NCI-H146 treated with DMSO at 0.1 percent for 48 hours (cell line): ENCODE measurements around the gene SOX12.
A peak's percentile ranks its signal among the peaks of the same experiment; 100 is the strongest.

Experiments used
- DNase-seq: peaks from one replicate; lab custom pipeline; 2025; ENCODE audit not compliant: unreplicated experiment; lab: John Stamatoyannopoulos, UW

Gene SOX12

DNA sequence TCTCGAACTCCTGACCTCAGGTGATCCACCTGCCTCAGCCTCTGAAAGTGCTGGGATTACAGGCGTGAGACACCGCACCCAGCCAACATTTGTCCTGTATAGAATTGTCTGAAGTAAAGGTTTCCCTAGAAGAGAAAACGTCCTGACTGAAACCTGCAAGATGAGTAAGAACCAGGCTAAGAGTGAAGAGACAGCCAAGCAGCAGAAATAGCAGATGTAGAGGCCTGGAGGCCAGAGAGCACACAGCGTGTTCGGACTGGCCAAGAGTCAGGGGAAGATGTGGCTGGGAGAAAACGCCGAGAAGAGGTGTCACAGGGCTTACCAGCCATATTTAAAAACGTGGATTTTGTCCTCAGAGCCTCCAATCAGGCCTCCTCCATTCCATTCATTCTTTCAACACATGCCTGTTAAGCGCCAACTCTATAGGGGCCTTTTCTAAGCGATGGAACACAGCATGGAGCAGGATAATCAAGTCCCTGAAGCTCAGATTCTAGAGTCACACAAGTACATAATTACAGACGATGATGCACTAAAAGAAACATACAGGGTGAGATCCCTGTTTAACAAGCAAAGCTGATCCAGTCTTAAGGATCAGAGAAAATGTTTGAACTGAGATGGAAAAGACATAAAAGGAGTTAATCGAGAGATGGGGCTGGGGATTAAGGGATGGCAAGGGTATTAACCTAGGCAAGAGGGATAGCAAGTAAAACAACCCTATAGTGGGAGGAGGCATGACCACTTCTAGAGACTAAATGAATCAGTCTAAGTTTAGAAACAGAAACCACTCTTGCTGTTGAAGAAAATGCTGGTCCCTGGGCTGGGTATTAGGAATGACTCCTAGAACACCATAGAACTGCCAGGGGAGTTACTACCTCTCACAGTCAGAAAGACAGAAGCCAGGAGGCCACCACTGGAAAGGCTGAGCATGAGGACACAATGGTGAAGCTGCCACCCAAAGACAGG lies 23.2 kb upstream of the SOX12 start:
- no peak for DNase-seq

DNA sequence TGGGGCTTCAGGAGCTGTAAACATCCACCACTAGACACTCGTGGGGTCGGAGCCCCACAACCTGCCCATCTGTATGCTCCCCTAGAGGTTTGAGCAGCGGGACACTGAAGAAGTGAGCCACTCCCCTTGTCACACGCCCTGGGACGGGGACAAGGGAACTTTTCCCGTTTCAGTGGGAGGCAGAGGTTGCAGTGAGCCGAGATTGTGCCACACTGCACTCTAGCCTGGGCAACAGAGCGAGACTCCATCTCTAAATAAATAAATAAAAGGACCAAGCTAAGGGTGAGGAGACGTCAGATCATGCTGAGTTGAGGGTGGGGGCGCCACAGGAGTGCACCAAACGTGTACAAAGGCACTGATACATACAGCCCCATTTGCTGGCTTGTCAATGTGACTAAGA lies 19.6 kb upstream of the SOX12 start:
- DNase-seq = no peak

DNA sequence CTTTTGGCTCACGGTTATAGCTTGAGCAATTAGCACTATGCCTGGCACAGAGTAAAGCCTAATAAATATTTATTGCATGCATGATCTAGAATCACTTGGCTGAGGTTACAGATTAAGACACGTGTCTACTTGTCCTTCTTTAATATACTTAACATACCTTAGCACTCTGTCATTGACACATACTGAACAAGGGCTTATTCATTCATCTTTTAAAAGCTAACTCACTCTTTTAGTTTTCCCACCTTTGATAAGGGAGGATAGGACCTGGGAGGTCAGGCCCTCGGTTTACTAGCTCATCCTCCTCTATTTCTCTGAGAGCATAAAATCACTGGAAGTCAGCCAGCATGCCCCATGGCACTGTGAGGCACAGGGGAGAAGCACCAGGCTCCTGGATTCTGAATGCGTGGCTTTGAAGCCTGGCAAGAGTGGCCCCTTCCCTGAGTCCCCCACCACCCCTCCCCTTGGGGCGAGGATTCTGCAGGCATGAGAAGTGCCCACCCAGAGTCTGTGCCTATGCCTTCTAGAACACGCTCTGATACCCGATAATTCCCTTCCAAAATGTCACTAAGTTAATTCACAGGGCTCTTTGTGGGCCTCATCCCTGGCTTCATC lies 16.8 kb upstream of the SOX12 start:
- DNase-seq = no peak

DNA sequence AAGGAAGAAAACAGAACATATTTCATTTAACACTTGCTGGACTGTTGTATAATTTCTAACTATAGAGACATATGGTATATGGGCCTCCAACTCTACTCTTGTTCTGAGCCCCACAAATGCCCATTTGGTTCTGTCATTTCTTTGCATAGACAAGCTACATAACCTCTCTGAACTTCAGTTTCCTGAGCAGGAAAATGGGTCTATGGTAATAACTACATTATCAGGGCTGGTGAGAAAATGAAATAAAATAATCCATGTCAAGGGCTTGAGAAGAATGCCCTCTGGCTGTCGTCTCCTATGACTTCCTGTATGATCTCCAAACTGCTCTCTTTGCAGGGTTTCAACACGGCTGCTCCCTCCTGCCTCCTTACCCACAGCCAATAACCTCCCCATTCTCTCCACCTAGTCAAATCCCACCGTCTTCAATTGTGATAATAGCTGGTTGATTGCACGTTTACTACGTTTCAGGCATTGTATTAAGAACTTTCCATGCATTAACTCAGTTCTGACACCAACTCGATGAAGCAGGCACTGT lies 16.0 kb upstream of the SOX12 start:
- DNase-seq = peak; percentile 71

DNA sequence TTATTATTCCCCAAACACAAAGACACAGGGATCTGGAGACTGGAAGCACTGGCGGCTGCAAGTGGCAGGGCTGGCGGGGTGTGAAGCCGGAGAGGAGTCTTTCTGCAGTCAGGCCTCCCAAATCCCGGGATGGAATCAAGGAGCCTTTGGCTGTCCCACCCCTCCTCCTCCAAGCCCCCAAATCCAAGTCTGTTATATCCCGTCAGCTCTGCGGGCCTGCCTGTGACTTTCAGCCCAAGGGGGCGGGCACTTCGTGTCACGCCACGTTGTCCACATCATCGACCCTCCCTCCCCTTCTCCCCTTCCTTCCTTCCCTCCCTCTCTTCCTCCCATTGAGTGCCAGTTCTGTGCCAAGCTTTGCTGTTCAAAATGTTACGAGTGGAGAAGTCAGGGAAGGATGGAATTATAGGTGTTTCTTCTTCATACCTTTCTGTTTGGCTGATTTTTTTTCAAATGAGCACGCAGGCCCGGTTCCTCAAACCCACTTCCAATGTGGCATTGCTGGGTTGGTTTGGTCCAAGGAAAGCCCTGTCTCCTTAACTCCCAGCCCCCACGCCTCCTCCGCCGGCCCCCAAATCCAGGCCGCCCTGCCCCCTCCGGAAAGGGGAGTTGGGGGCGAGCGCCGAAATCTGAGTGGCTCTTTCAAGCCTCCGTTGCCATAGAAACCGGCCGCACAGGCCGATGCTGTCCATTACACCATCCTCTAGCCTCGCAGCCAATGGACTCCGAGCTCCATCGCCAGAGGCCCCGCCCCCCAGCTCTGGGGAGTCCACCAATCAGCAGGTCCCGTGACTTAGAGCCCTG lies 15.3 kb upstream of the SOX12 start:
- DNase-seq = peak; percentile 98

DNA sequence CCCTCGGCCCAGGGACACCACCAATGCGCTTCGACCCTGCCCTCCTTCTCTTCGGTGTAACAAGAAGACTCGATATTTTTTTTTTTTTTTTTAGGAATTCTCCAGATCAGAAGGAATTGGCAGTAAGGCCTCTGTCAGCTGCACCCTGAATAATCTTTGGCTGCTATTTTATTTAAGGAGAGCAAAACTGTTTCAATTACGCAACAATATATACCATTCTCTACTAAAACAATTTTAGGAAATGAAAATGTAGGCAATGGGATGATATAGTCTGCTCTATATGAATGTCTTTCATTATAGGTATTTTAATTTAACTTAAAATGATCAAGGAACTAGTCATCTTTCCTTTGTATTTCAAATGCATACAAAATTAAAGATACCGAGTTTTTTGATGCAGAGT lies 14.7 kb upstream of the SOX12 start:
- DNase-seq = no peak

DNA sequence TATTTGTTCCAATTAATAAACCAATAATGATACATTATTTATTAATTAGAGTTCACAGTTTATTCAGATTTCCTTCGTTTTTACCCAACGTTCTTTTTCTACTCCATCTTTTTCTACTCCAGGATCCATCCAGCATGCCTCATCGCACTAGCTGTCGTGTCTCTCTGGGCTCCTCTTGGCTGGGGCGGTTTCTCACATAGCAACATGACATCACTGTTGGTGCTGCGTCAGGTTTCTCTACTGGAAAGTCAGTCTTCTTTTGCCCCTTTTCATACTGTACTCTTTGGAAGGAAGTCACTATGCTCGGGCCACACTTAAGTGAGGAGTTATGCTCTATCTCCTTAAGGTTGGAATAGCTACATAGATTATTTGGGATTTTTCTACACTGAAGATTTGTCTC lies 13.7 kb upstream of the SOX12 start:
- no peak for DNase-seq

DNA sequence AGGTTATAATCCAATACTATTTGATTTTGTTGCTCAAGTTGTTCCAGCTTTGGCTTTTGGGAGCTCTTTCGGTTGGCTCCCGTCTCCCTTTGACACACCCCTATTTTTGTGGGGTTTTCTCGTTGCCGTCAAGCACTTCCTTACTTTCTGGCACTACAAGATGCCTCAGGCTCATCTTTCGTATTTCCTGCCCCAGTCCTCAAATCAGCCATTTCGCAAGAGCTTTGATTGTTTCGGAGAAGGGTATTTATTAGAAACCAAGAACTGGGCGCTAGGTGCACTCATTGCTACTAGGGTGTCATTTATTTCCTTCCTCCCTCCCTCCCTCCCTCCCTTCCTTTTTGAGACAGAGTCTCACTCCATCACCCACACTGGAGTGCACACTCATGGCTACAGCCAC lies 13.3 kb upstream of the SOX12 start:
- no peak for DNase-seq

DNA sequence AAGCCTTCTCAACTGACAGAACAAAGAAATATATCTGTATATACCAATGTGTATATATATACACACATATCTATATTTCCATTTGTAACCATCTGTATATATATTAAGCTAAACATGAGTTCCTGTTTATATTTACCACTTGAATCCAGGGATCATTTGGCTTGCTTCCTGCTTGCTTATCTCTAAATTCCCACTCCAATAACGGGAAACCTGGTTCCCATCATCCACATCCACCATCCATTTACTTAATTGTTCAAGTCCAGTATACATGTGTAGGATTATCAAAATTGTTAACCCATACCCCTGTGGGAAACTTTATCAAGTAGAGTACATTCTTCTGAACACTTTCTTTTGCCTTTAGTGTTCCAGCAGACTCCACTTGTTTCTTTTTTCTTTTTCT lies 12.5 kb upstream of the SOX12 start:
- no peak for DNase-seq

DNA sequence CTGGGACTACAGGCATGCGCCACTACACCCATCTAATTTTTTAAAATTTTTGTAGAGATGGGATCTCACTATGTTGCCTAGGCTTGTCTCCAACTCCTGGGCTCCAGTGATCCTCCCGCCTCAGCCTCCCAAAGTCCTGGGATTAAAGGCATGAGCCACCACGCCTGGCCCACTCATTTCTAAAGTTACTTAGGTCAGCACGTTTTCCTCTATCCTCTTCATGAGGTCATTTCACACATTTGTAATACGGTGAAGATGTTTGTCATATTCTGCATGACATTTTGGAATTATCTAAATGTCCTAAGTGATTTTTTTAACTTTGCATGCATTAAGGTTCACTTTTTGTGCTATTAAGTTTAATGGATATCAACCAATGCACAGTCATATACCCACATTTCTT lies 11.9 kb upstream of the SOX12 start:
- DNase-seq = no peak

DNA sequence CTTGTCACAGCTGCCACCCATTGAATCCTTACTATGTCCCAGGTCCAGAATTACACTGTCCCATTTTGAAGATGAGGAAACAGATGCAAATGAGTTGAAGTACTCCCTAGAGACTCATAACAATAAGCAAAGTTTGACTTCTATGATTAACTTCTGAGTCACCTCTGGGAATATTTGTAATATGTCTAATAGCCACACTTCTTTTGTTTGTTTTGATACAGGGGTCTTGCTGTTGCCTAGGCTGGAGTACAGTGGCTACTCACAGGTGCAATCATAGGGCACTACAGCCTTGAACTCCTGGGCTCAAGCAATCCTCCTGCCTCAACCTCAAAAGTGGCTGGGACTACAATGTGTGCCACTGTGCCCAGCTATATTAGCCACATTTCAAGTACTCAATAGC lies 11.4 kb upstream of the SOX12 start:
- no peak for DNase-seq

DNA sequence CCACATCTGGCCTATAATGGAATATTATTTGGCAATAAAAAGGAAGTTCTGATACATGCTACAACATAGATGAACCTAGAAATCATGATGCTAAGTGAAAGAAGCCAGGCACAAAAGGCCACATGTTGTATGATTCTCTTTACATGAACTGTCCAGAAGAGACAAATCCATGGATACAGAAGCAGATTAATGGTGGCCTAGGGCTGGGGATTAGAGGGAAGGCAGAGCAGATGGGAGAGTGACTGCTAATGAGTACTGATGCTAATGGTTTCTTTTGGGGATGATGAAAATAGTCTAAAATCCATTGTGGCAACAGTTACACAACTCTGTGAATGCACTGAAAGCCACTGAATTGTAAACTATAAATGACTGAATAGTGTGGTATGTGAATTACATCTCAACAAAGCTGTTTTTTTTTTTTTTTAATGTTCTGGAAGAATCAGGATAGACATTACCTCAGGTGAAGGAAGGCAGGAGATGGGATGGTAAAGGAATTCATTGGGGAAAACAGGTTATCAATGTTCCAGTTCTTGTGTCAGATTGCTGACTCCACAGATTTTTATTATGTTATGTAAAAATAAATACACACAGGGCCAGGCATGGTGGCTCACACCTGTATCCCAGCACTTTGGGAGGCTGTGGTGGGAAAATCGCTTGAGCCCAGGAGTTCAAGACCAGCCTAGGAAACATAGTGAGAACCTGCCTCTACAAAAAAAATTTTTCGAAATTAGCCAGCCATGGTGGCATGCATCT lies 8.9 kb upstream of the SOX12 start:
- DNase-seq = no peak

DNA sequence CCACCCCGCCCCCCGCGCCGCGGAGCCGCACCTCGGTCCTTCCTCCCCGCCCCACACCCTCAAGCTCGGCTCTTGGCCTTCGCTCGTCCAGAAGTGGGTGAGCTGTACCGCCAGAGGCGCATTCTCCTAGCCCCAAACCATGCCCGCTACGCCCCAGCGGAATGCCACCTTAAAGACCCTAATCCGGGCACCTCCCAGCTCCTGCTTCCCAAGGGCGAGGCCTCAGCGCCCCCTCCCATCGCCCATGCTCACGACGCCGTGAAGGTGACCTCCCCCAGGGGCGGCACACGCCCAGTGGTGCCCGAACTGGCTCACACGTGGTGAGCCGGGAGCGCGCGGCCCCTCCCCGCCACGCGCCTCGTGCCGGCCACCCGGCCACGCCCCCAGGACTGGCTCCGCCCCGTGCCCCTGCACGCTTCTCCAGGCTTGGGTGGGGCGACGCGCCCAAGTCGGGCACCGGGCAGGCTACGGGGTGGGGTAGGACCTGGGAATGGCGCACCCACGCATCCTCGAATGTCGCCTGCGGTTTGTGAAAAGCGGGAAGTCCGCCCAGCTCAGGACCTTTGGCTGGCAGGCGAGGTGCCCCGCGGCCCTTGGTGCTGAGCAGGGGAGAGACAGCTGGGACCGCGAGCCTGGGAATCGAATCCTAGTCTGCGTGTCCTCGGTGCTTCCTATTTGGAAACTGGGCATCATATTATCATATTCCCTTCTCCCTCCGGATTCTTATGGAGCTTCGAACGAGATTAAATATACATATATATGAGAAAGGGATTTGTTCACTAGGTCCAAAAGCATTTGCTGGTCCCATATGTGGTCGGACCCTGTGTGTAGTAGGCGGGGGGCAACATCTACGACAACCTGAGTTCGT lies 941 bp upstream of the SOX12 start:
- peak; percentile 88 for DNase-seq

DNA sequence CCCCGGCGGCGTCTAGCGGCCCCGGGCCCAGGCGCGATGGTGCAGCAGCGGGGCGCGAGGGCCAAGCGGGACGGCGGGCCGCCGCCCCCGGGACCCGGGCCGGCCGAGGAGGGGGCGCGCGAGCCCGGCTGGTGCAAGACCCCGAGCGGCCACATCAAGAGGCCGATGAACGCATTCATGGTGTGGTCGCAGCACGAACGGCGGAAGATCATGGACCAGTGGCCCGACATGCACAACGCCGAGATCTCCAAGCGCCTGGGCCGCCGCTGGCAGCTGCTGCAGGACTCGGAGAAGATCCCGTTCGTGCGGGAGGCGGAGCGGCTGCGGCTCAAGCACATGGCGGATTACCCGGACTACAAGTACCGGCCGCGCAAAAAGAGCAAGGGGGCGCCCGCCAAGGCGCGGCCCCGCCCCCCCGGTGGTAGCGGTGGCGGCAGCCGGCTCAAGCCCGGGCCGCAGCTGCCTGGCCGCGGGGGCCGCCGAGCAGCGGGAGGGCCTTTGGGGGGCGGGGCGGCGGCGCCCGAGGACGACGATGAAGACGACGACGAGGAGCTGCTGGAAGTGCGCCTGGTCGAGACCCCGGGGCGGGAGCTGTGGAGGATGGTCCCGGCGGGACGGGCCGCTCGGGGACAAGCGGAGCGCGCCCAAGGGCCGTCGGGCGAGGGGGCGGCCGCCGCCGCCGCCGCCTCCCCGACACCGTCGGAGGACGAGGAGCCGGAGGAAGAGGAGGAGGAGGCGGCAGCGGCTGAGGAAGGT lies 715 bp downstream of the SOX12 start:
- peak; percentile 60 for DNase-seq

DNA sequence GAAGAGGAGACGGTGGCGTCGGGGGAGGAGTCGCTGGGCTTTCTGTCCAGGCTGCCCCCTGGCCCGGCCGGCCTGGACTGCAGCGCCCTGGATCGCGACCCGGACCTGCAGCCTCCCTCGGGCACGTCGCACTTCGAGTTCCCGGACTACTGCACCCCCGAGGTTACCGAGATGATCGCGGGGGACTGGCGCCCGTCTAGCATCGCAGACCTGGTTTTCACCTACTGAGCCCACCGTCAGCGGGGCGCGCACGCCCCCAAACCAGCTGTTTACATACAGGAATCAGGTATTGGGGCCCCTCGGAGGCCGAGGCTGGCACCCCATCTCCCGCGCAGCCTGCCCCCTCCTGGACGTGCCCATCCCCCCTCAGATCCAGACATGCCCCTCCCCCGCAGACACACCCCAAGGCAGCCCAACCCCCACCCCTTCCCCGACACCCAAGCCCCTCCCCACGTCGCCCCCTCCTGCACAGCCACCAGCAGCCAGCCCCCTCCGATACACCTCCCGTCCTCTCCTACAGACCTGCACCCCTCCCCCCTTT lies 1.4 kb downstream of the SOX12 start:
- DNase-seq = no peak

DNA sequence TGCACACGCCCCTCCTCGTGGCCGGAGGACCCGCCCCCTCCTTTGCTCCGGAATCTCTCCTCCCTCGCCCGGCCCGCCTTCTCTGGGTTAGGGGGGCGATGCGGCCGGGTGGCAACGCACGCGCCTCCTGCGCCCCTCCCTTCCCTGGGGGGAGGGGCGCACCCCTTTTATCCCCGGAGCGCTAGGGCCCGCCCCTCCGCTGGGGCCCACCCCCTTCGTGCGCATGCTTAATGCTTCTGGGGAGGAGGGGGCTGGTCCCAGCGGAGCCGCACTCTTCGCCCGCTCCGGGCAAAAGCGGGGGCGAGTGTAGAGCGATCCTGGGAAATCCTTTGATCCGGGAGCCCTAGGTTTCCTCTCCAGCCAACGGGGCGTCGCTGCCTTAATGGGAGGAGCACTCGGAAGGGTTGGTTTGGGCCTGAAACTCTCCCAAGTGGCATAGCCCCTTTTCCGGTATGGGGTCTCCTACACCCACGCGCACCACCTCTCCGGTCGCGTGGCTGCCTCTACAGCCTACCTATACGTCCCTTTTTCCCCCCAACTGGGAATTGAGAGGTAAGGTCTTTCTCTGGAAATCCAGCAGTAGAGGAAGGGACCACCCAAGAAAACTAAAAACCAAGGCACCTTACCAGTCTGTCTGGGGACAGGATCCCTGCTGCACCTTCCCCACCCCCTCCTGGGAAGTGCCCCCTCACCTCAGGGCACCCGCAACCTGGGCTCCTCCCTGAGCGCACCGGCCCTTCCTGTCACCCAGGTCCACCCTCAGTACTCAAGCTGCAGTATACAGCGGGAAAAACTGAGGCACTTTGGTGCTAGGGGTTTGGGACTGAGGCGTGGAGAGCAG lies 2.1 kb downstream of the SOX12 start:
- DNase-seq = peak; percentile 68

DNA sequence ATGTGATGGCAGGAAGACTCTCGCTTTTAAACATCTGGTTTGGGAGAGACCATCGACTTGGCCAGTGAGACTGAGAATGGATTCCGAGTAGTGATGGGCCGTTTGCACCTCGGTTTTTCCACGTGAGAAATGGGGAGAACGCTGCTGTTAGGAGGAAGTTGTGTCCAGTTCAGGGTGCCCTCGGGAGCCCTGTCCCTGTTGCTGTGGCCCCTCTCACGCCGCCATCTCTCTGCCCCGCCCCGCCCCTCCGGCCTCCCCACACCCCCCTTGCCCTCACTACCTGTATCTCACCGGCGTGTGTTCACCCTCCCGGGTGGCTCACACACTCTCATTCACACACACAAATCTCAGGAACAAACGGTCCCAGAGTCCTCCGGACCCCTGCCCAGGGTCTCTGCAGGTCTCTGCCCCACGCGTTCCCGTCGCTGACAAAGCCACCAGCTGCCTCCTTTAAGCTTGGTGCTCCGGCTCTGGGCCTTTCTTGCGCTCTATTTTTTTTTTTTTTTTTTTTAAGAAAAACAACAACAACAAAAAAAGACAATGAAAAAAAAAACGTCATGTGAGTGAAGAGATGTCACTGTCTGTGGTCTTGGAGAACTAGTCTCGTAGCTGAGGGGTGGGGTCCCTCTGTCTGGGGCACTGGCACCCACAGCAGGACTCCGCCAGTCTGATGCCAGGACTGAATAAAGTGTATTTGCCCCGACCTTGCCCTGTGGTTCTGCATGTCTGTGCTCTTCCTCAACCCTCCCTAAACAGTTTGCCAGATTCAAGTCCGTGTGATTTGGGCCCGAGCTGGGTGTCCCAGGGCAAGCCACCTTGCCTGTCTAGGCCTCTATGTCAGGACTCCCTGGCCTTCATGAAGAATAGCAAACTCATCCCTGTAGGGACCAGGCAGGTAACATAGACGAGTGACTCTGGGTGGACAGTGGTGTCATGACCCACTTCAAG lies 2.9 kb downstream of the SOX12 start:
- DNase-seq = no peak
